ENCODE measurements around the gene ARSG.

DNA sequence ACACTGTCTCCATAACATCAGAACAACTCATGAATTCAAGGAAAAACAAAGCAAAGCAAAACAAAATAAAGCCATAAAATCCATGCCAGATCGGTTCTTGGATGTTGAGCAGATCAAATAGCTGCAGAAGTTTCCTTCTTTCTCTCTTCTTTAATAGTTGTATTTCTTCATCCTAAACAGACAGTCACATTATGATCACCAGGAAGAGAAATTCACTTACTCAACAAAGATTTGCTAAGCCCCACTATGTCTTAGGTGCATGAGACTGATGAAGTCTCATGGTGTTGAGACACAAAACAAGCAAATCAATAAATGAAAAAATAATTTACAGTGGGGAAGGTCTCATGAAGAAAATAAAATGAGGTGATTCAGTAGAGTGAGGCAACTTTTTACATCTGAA, 93.2 kb downstream of the ARSG start:
- TF ChIP-seq, protein P1, sequence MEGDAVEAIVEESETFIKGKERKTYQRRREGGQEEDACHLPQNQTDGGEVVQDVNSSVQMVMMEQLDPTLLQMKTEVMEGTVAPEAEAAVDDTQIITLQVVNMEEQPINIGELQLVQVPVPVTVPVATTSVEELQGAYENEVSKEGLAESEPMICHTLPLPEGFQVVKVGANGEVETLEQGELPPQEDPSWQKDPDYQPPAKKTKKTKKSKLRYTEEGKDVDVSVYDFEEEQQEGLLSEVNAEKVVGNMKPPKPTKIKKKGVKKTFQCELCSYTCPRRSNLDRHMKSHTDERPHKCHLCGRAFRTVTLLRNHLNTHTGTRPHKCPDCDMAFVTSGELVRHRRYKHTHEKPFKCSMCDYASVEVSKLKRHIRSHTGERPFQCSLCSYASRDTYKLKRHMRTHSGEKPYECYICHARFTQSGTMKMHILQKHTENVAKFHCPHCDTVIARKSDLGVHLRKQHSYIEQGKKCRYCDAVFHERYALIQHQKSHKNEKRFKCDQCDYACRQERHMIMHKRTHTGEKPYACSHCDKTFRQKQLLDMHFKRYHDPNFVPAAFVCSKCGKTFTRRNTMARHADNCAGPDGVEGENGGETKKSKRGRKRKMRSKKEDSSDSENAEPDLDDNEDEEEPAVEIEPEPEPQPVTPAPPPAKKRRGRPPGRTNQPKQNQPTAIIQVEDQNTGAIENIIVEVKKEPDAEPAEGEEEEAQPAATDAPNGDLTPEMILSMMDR (conservative IDR thresholded peaks at IDR 0.05; ENCODE audit: low read depth, low read length), result no peak
- TF ChIP-seq RAD21 (IDR thresholded peaks at IDR 0.05; ENCODE audit: low read length), result no peak
- TF ChIP-seq POLR2A (IDR thresholded peaks at IDR 0.05; ENCODE audit: low read depth, low read length), result no peak
- no peak for TF ChIP-seq FOS (IDR thresholded peaks at IDR 0.05; ENCODE audit: low read depth, low read length)
- no peak for TF ChIP-seq RFX5 (IDR thresholded peaks at IDR 0.05; ENCODE audit: low read depth, low read length)
- no peak for TF ChIP-seq RCOR1 (IDR thresholded peaks at IDR 0.05; ENCODE audit: insufficient replicate concordance, low read length)
- 0 out of 2 replicates have a peak, but pooled peaks have one; percentile 45 for TF ChIP-seq CHD1 (IDR thresholded peaks at IDR 0.05; ENCODE audit: low read depth, low read length)
- TF ChIP-seq MXI1 (IDR thresholded peaks at IDR 0.05; ENCODE audit: borderline replicate concordance, low read depth, low read length), result no peak
- no peak for TF ChIP-seq BHLHE40 (IDR thresholded peaks at IDR 0.05; ENCODE audit: low read depth, low read length)

Data from IMR-90 (cell line).